Kidney (tissue), 14 donors: Measurements from ENCODE around the gene GNAS. TPM values are rescaled to one million over a fixed set of nuclear protein-coding genes. Genes with fewer than 3 reads are reported as not detected.

Source experiments
- DNase-seq, 5 donors: peaks; one replicate each; pipeline ENCODE4 v3.0.0-alpha.2; 2013 to 2020
- FAIRE-seq: peaks from 2 replicates; lab custom pipeline; 2012; peaks lifted over from hg19 to GRCh38; lab: Jason Lieb, UNC
- H3K27ac ChIP-seq, 2 donors: one replicate each; pipeline ENCODE4 v1.7.0; 2013; ENCODE audit warnings: low read depth in 2 of 2, low read length in 2 of 2, inconsistent platforms in 1 of 2
- H3K27me3 ChIP-seq: one replicate; pipeline ENCODE4 v1.7.1; 2013; ENCODE audit warnings: low read length, inconsistent platforms; ENCODE audit not compliant: control insufficient read depth, insufficient read depth
- H3K36me3 ChIP-seq, 3 donors: one replicate each; pipeline versions ENCODE4 v1.7.0 to v1.7.1; 2013; ENCODE audit warnings: low read length in 3 of 3, control low read depth in 1 of 3, inconsistent platforms in 1 of 3; ENCODE audit not compliant: insufficient read depth in 3 of 3, control insufficient read depth in 2 of 3
- H3K4me1 ChIP-seq, 3 donors: one replicate each; pipeline versions ENCODE4 v1.7.0 to v1.7.1; 2013; ENCODE audit warnings: low read length in 3 of 3, inconsistent platforms in 1 of 3, low read depth in 1 of 3; ENCODE audit not compliant: control insufficient read depth in 2 of 3, insufficient read depth in 2 of 3
- H3K4me3 ChIP-seq, 3 donors: one replicate each; pipeline versions ENCODE4 v1.7.0 to v1.8.1; 2013; ENCODE audit warnings: low read length in 3 of 3, control low read depth in 1 of 3, inconsistent platforms in 1 of 3
- H3K9ac ChIP-seq, 3 donors: one replicate each; pipeline versions ENCODE4 v1.7.0 to v1.7.1; 2013; ENCODE audit warnings: low read length in 3 of 3, control low read depth in 1 of 3, inconsistent platforms in 1 of 3
- H3K9me3 ChIP-seq, 3 donors: one replicate each; pipeline versions ENCODE4 v1.7.0 to v1.7.1; 2013; ENCODE audit warnings: low read length in 3 of 3, control low read depth in 1 of 3, inconsistent platforms in 1 of 3; ENCODE audit not compliant: control insufficient read depth in 2 of 3, insufficient read depth in 1 of 3
- CTCF ChIP-seq: IDR thresholded peaks from 3 replicates; pipeline ENCODE4 v1.5.1; 2012; ENCODE audit warnings: mild to moderate bottlenecking, moderate library complexity, borderline replicate concordance; ENCODE audit not compliant: insufficient read depth; ENCODE audit errors: extremely low read depth
- intact Hi-C: fragments of 100-400 bp; cut with DNase I; formaldehyde crosslinking; loops from one replicate; pipeline ENCODE4 v1.11.1; 2022
- polyA plus RNA-seq: library from polyadenylated mRNA; stranded (reverse); fragments of 350-450 nt; fragmentation: Illumina TruSeq; extraction: RNeasy Lipid Tissue Mini Kit (QIAGEN cat#74804); gene quantifications from one replicate; pipeline ENCODE4 v1.2.3, GENCODE V29; 2014; ENCODE audit warnings: low read depth, low replicate concordance; ENCODE audit not compliant: insufficient read depth
- total RNA-seq: library from RNA; stranded (reverse); fragmentation: NEBNext Ultra II Directional; extraction: Animal tissue kit (Norgen Biotek cat#: 25700); gene quantifications from one replicate; pipeline ENCODE4 v1.2.1, GENCODE V29; 2021
- donor health status: control.
- donor health status: control.
- donor health status: control.
- donor health status: control.
- donor health status: control.
- donor health status: DM: yes; HTN: yes; CAD: no.
- donor health status: Normal renal cell carcinoma (clear cell type).

The GNAS gene
- total and polyA plus RNA-seq, 2 donors from 2014 or later, result 792 to 867 TPM

GRCh38 chr20:58851969-58852458 is 502 bp upstream of the GNAS start:
- no peak overlapping the region for H3K27ac ChIP-seq
- no peaks in the 10 kb centered on the region for H3K36me3 ChIP-seq
- TF ChIP-seq CTCF, result no peak
- H3K4me1 ChIP-seq, result no peaks in the 10 kb centered on the region
- FAIRE-seq (no peak), DNase-seq (no peak)
- H3K9me3 ChIP-seq, result no peaks in the 10 kb centered on the region
- H3K27me3 ChIP-seq, result no peaks in the 10 kb centered on the region
- no peak overlapping the region for H3K9ac ChIP-seq
- peak overlapping the region in 1 of 3 donors; percentile 47 for H3K4me3 ChIP-seq
- intact Hi-C loops, result no loop called here

GRCh38 chr20:58853466-58853865 is 950 bp downstream of the GNAS start:
- Histone ChIP-seq H3K4me3 (no peak overlapping the region), H3K27me3 (no peaks in the 10 kb centered on the region), H3K9me3 (no peaks in the 10 kb centered on the region), H3K9ac (no peak overlapping the region), H3K27ac (no peak overlapping the region), H3K4me1 (no peaks in the 10 kb centered on the region), H3K36me3 (no peaks in the 10 kb centered on the region)
- intact Hi-C loops, result no loop called here
- TF ChIP-seq CTCF, result no peak
- FAIRE-seq (no peak), DNase-seq (no peak)

- no peak for DNase-seq
- Histone ChIP-seq H3K9me3 (no peaks in the 10 kb centered on the region), H3K9ac (no peak overlapping the region), H3K27ac (no peak overlapping the region), H3K4me1 (no peaks in the 10 kb centered on the region), H3K36me3 (no peaks in the 10 kb centered on the region), H3K27me3 (no peaks in the 10 kb centered on the region), H3K4me3 (no peak overlapping the region)
- FAIRE-seq, result no peak
- intact Hi-C loops, result no loop called here
- TF ChIP-seq CTCF, result no peak
These were observed 1.6 kb downstream of the GNAS start for GRCh38 chr20:58853976-58854637.
